ENCODE measurements around the gene ANO4.
"Not testable (repeated sequence)": the region's sequence is repeated elsewhere in the genome, so short reads cannot be mapped to it uniquely, and the experiment has no call there.

DNA sequence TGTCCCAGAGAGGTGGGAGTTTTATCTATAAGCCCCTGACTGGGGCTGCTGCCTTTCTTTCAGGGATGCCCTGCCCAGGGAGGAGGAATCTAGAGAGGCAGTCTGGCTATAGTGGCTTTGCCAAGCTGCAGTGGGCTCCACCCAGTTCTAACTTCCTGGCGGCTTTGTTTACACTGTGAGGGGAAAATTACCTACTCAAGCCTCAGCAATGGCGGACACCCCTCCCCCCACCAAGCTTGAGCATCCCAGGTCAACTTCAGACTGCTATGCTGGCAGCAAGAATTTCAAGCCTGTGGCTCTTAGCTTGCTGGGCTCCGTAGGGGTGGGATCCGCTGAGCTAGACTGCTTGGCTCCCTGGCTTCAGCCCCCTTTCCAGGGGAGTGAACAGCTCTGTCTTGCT, 267.9 kb downstream of the ANO4 start:
- TF ChIP-seq, protein P1, sequence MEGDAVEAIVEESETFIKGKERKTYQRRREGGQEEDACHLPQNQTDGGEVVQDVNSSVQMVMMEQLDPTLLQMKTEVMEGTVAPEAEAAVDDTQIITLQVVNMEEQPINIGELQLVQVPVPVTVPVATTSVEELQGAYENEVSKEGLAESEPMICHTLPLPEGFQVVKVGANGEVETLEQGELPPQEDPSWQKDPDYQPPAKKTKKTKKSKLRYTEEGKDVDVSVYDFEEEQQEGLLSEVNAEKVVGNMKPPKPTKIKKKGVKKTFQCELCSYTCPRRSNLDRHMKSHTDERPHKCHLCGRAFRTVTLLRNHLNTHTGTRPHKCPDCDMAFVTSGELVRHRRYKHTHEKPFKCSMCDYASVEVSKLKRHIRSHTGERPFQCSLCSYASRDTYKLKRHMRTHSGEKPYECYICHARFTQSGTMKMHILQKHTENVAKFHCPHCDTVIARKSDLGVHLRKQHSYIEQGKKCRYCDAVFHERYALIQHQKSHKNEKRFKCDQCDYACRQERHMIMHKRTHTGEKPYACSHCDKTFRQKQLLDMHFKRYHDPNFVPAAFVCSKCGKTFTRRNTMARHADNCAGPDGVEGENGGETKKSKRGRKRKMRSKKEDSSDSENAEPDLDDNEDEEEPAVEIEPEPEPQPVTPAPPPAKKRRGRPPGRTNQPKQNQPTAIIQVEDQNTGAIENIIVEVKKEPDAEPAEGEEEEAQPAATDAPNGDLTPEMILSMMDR (IDR thresholded peaks at IDR 0.05; ENCODE audit: insufficient read depth, low read length) = not testable (repeated sequence)
- TF ChIP-seq GABPA (IDR thresholded peaks at IDR 0.05; ENCODE audit: low read depth); POLR2AphosphoS5 (IDR thresholded peaks at IDR 0.05; ENCODE audit: low read depth); SPI1 (IDR thresholded peaks at IDR 0.05; ENCODE audit: borderline replicate concordance, low read depth): not testable (repeated sequence)
- TF ChIP-seq, protein P2, sequence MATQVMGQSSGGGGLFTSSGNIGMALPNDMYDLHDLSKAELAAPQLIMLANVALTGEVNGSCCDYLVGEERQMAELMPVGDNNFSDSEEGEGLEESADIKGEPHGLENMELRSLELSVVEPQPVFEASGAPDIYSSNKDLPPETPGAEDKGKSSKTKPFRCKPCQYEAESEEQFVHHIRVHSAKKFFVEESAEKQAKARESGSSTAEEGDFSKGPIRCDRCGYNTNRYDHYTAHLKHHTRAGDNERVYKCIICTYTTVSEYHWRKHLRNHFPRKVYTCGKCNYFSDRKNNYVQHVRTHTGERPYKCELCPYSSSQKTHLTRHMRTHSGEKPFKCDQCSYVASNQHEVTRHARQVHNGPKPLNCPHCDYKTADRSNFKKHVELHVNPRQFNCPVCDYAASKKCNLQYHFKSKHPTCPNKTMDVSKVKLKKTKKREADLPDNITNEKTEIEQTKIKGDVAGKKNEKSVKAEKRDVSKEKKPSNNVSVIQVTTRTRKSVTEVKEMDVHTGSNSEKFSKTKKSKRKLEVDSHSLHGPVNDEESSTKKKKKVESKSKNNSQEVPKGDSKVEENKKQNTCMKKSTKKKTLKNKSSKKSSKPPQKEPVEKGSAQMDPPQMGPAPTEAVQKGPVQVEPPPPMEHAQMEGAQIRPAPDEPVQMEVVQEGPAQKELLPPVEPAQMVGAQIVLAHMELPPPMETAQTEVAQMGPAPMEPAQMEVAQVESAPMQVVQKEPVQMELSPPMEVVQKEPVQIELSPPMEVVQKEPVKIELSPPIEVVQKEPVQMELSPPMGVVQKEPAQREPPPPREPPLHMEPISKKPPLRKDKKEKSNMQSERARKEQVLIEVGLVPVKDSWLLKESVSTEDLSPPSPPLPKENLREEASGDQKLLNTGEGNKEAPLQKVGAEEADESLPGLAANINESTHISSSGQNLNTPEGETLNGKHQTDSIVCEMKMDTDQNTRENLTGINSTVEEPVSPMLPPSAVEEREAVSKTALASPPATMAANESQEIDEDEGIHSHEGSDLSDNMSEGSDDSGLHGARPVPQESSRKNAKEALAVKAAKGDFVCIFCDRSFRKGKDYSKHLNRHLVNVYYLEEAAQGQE (IDR thresholded peaks at IDR 0.05; ENCODE audit: insufficient replicate concordance, low read depth) = not testable (repeated sequence)

All from HL-60 (cell line).